Stimulated activated CD4-positive, alpha-beta T cell treated with anti-CD3 and anti-CD28 coated beads, Interleukin-12 subunit alpha, Interleukin-12 subunit beta, amount 100 ng/mL, for 24 hours (primary cell): ENCODE results near the gene RTL1.

ENCODE experiments used
- DNase-seq, 2 experiments: peaks; one replicate each; pipeline ENCODE4 v3.0.0-alpha.2; 2020; ENCODE audit warnings: low read depth in 2 of 2

Gene RTL1

GRCh38 chr14:100882026-100882967 is 21.2 kb downstream of the RTL1 start:
- no peak for DNase-seq

- no peak for DNase-seq
Observed at GRCh38 chr14:100881211-100882025, 22.1 kb downstream of the RTL1 start.

- DNase-seq, result no peak
Observed at GRCh38 chr14:100880271-100881101, 23.0 kb downstream of the RTL1 start.

- no peak for DNase-seq
Observed at GRCh38 chr14:100879782-100880181, 23.7 kb downstream of the RTL1 start.

GRCh38 chr14:100879194-100879593 is 24.3 kb downstream of the RTL1 start:
- no peak for DNase-seq

GRCh38 chr14:100878271-100879146 is 25.0 kb downstream of the RTL1 start:
- DNase-seq, result no peak

- DNase-seq, result no peak
Observed at GRCh38 chr14:100875861-100876590, 27.5 kb downstream of the RTL1 start.

GRCh38 chr14:100875126-100875525 is 28.4 kb downstream of the RTL1 start:
- no peak for DNase-seq

- no peak for DNase-seq
Observed at GRCh38 chr14:100874411-100875091, 29.0 kb downstream of the RTL1 start.

- no peak for DNase-seq
Observed at GRCh38 chr14:100874051-100874410, 29.5 kb downstream of the RTL1 start.

GRCh38 chr14:100873096-100873482 is 30.4 kb downstream of the RTL1 start:
- no peak for DNase-seq

GRCh38 chr14:100872259-100873095 is 31.0 kb downstream of the RTL1 start:
- no peak for DNase-seq

- no peak for DNase-seq
Observed at GRCh38 chr14:100871234-100872186, 32.0 kb downstream of the RTL1 start.

- DNase-seq, result no peak
Observed at GRCh38 chr14:100868621-100869370, 34.7 kb downstream of the RTL1 start.

GRCh38 chr14:100867631-100868315 is 35.7 kb downstream of the RTL1 start:
- no peak for DNase-seq
